CD8-positive, alpha-beta memory T cell (primary cell): ENCODE results near the gene CNTLN. TPM values are rescaled to one million over a fixed set of nuclear protein-coding genes. Genes with fewer than 3 reads are reported as not detected.
A peak's percentile ranks its signal among the peaks of the same experiment; 100 is the strongest.
"Not testable (repeated sequence)": the region's sequence is repeated elsewhere in the genome, so short reads cannot be mapped to it uniquely, and the experiment has no call there.

Source experiments
- CTCF ChIA-PET: fragments of 350-600 bp; sonication (Branson Sonifier 250); formaldehyde crosslinking; loops from one replicate; lab custom pipeline; 2021; ENCODE audit warnings: antibody characterized with exemption; lab: Charles Lee
- POLR2A ChIA-PET: fragments of 350-600 bp; sonication (Branson Sonifier 250); formaldehyde crosslinking; loops from one replicate; lab custom pipeline; 2021; ENCODE audit warnings: antibody characterized with exemption; lab: Charles Lee
- DNase-seq, 5 donors: peaks; one replicate each; pipeline versions ENCODE4 v3.0.0 to v3.0.0-alpha.2; 2020 to 2022; ENCODE audit warnings: mixed read lengths in 1 of 5
- H3K27ac ChIP-seq: one replicate; pipeline ENCODE4 v1.7.0; 2013; ENCODE audit warnings: low read depth, mild to moderate bottlenecking, low read length, moderate library complexity
- H3K27me3 ChIP-seq: 2 replicates; pipeline ENCODE4 v1.7.0; 2013; ENCODE audit warnings: low read length, mild to moderate bottlenecking; ENCODE audit not compliant: insufficient read depth, poor library complexity, severe bottlenecking
- H3K36me3 ChIP-seq: 2 replicates; pipeline ENCODE4 v1.7.0; 2013; ENCODE audit warnings: mild to moderate bottlenecking, low read length, moderate library complexity; ENCODE audit not compliant: insufficient read depth
- H3K4me1 ChIP-seq: 2 replicates; pipeline ENCODE4 v1.7.0; 2013; ENCODE audit warnings: mild to moderate bottlenecking, low read length, moderate library complexity; ENCODE audit not compliant: insufficient read depth
- H3K4me3 ChIP-seq: 2 replicates; pipeline ENCODE4 v1.7.0; 2013; ENCODE audit warnings: mild to moderate bottlenecking, low read length
- H3K9me3 ChIP-seq: 2 replicates; pipeline ENCODE4 v1.7.0; 2013; ENCODE audit warnings: mild to moderate bottlenecking, low read length
- H3K27ac Mint-ChIP-seq, 8 donors: one replicate each; pipeline ENCODE4 v1.8.0; 2020 to 2021; ENCODE audit warnings: mixed read lengths in 8 of 8, mild to moderate bottlenecking in 6 of 8, inconsistent platforms in 3 of 8, moderate library complexity in 3 of 8
- H3K27me3 Mint-ChIP-seq, 2 donors: one replicate each; pipeline ENCODE4 v1.8.0; 2020 to 2021; ENCODE audit warnings: mixed read lengths in 2 of 2, mild to moderate bottlenecking in 1 of 2, moderate library complexity in 1 of 2
- H3K36me3 Mint-ChIP-seq, 3 donors: one replicate each; pipeline ENCODE4 v1.8.0; 2020 to 2021; ENCODE audit warnings: mixed read lengths in 3 of 3, inconsistent platforms in 1 of 3, mild to moderate bottlenecking in 1 of 3
- H3K4me1 Mint-ChIP-seq, 3 donors: one replicate each; pipeline ENCODE4 v1.8.0; 2020 to 2021; ENCODE audit warnings: mixed read lengths in 3 of 3, inconsistent platforms in 1 of 3, mild to moderate bottlenecking in 1 of 3
- H3K4me3 Mint-ChIP-seq, 7 donors: one replicate each; pipeline ENCODE4 v1.8.0; 2020 to 2021; ENCODE audit warnings: mixed read lengths in 7 of 7, mild to moderate bottlenecking in 6 of 7, moderate library complexity in 4 of 7, inconsistent platforms in 2 of 7
- H3K9me3 Mint-ChIP-seq, 5 donors: one replicate each; pipeline ENCODE4 v1.8.0; 2020 to 2022; ENCODE audit warnings: mixed read lengths in 5 of 5, mild to moderate bottlenecking in 3 of 5, moderate library complexity in 2 of 5, inconsistent platforms in 1 of 5
- polyA plus RNA-seq: library from polyadenylated mRNA; unstranded; fragments of 300-500 nt; fragmentation: Illumina TruSeq; gene quantifications from one replicate; pipeline ENCODE4 v1.2.3, GENCODE V29; 2021
- total RNA-seq, 2 experiments: library from RNA; stranded (reverse); gene quantifications; one replicate each; pipeline ENCODE4 v1.2.3, GENCODE V29; 2021

CNTLN gene
- total and polyA plus RNA-seq, 3 experiments from 2014 or later = 0.20 to 0.24 TPM; not detected in 1

- H3K9me3 ChIP-seq, CTCF ChIA-PET, H3K4me1 Mint-ChIP-seq, H3K4me1 ChIP-seq, H3K27me3 Mint-ChIP-seq, H3K36me3 Mint-ChIP-seq, H3K27ac ChIP-seq, H3K27me3 ChIP-seq, H3K4me3 ChIP-seq, H3K4me3 Mint-ChIP-seq, POLR2A ChIA-PET, H3K36me3 ChIP-seq, H3K27ac Mint-ChIP-seq, DNase-seq: not testable (repeated sequence)
- H3K9me3 Mint-ChIP-seq = peaks cover 3 to 26% (median 6%) of the 10 kb centered on the region in 5 donors
These were observed 310.3 kb downstream of the CNTLN start for GRCh38 chr9:17445126-17445525.

- peaks cover 0 to 13% (median 3%) of the 10 kb centered on the region in 5 donors for H3K9me3 Mint-ChIP-seq
- DNase-seq = no peak
- H3K27ac ChIP-seq = no peak overlapping the region
- H3K9me3 ChIP-seq = no peaks in the 10 kb centered on the region
- POLR2A ChIA-PET = no interaction called here
- no peaks in the 10 kb centered on the region for H3K4me1 ChIP-seq
- no peaks in the 10 kb centered on the region for H3K27me3 Mint-ChIP-seq
- H3K36me3 Mint-ChIP-seq = no peaks in the 10 kb centered on the region
- no peak overlapping the region for H3K4me3 Mint-ChIP-seq
- no peaks in the 10 kb centered on the region for H3K27me3 ChIP-seq
- no peak overlapping the region for H3K4me3 ChIP-seq
- H3K27ac Mint-ChIP-seq = no peak overlapping the region
- H3K36me3 ChIP-seq = no peaks in the 10 kb centered on the region
- CTCF ChIA-PET = interaction anchor here (0.6 kb wide), 1 partner anchor 21 kb away, joined by 3 read pairs; no protein-coding TSS in a partner anchor
- no peaks in the 10 kb centered on the region for H3K4me1 Mint-ChIP-seq
These were observed 318.9 kb downstream of the CNTLN start for GRCh38 chr9:17453751-17454150.

GRCh38 chr9:17462869-17463464, 328.1 kb downstream of the CNTLN start:
- ChIA-PET CTCF (no interaction called here), POLR2A (no interaction called here)
- Histone ChIP-seq H3K27me3 (no peaks in the 10 kb centered on the region), H3K27ac (no peak overlapping the region), H3K4me1 (no peaks in the 10 kb centered on the region), H3K4me3 (no peak overlapping the region), H3K9me3 (no peaks in the 10 kb centered on the region), H3K36me3 (no peaks in the 10 kb centered on the region)
- H3K36me3 Mint-ChIP-seq = no peaks in the 10 kb centered on the region
- DNase-seq = peak in 1 of 5 donors; percentile 10
- peaks cover 0 to 2% (median 0%) of the 10 kb centered on the region in 5 donors for H3K9me3 Mint-ChIP-seq
- no peaks in the 10 kb centered on the region for H3K27me3 Mint-ChIP-seq
- no peaks in the 10 kb centered on the region for H3K4me1 Mint-ChIP-seq
- H3K27ac Mint-ChIP-seq = no peak overlapping the region
- H3K4me3 Mint-ChIP-seq = no peak overlapping the region

GRCh38 chr9:17470036-17470813, 335.4 kb downstream of the CNTLN start:
- Histone ChIP-seq H3K27ac (no peak overlapping the region), H3K9me3 (no peaks in the 10 kb centered on the region), H3K36me3 (no peaks in the 10 kb centered on the region), H3K4me1 (no peaks in the 10 kb centered on the region), H3K27me3 (no peaks in the 10 kb centered on the region), H3K4me3 (no peak overlapping the region)
- no peaks in the 10 kb centered on the region for H3K36me3 Mint-ChIP-seq
- no peak overlapping the region for H3K27ac Mint-ChIP-seq
- H3K27me3 Mint-ChIP-seq = no peaks in the 10 kb centered on the region
- H3K4me3 Mint-ChIP-seq = no peak overlapping the region
- ChIA-PET CTCF (no interaction called here), POLR2A (no interaction called here)
- DNase-seq = no peak
- H3K9me3 Mint-ChIP-seq = peaks cover 0 to 3% (median 0%) of the 10 kb centered on the region in 5 donors
- no peaks in the 10 kb centered on the region for H3K4me1 Mint-ChIP-seq

- CTCF ChIA-PET = no interaction called here
- H3K4me1 ChIP-seq = no peaks in the 10 kb centered on the region
- no peak overlapping the region for H3K4me3 Mint-ChIP-seq
These were observed 337.3 kb downstream of the CNTLN start for GRCh38 chr9:17472126-17472525.

GRCh38 chr9:17476401-17476800, 341.6 kb downstream of the CNTLN start:
- Histone ChIP-seq H3K36me3 (no peaks in the 10 kb centered on the region), H3K4me1 (no peaks in the 10 kb centered on the region), H3K27me3 (no peaks in the 10 kb centered on the region), H3K9me3 (no peaks in the 10 kb centered on the region), H3K4me3 (no peak overlapping the region), H3K27ac (no peak overlapping the region)
- CTCF ChIA-PET = no interaction called here
- Mint-ChIP-seq H3K27me3 (no peaks in the 10 kb centered on the region), H3K4me3 (no peak overlapping the region), H3K36me3 (no peaks in the 10 kb centered on the region), H3K9me3 (peaks cover 0 to 3% (median 2%) of the 10 kb centered on the region in 5 donors), H3K4me1 (no peaks in the 10 kb centered on the region), H3K27ac (no peak overlapping the region)
- POLR2A ChIA-PET = no interaction called here
- DNase-seq = no peak

More at GRCh38 chr9:17472126-17472525, 337.3 kb downstream of the CNTLN start:
- Mint-ChIP-seq H3K27me3 (no peaks in the 10 kb centered on the region), H3K9me3 (peaks cover 0 to 4% (median 0%) of the 10 kb centered on the region in 5 donors), H3K27ac (no peak overlapping the region), H3K4me1 (no peaks in the 10 kb centered on the region), H3K36me3 (no peaks in the 10 kb centered on the region)
- no peaks in the 10 kb centered on the region for H3K27me3 ChIP-seq
- H3K27ac ChIP-seq = no peak overlapping the region
- no peak overlapping the region for H3K4me3 ChIP-seq
- no peak for DNase-seq
- H3K36me3 ChIP-seq = no peaks in the 10 kb centered on the region
- POLR2A ChIA-PET = no interaction called here
- H3K9me3 ChIP-seq = no peaks in the 10 kb centered on the region

- Histone ChIP-seq H3K9me3 (no peaks in the 10 kb centered on the region), H3K4me3 (no peak overlapping the region), H3K27me3 (no peaks in the 10 kb centered on the region), H3K36me3 (no peaks in the 10 kb centered on the region), H3K27ac (no peak overlapping the region), H3K4me1 (no peaks in the 10 kb centered on the region)
- Mint-ChIP-seq H3K4me3 (no peak overlapping the region), H3K4me1 (no peaks in the 10 kb centered on the region), H3K9me3 (peaks cover 0 to 2% (median 1%) of the 10 kb centered on the region in 5 donors), H3K36me3 (no peaks in the 10 kb centered on the region), H3K27ac (no peak overlapping the region), H3K27me3 (no peaks in the 10 kb centered on the region)
- no peak for DNase-seq
- CTCF ChIA-PET = no interaction called here
- POLR2A ChIA-PET = no interaction called here
These were observed 343.0 kb downstream of the CNTLN start for GRCh38 chr9:17477816-17478215.

GRCh38 chr9:17480966-17481365, 346.1 kb downstream of the CNTLN start:
- no peak overlapping the region for H3K27ac ChIP-seq
- no peaks in the 10 kb centered on the region for H3K4me1 Mint-ChIP-seq
- H3K4me3 Mint-ChIP-seq = no peak overlapping the region
- H3K9me3 Mint-ChIP-seq = peaks cover 0 to 2% (median 1%) of the 10 kb centered on the region in 5 donors
- H3K4me1 ChIP-seq = no peaks in the 10 kb centered on the region
- H3K27me3 ChIP-seq = no peaks in the 10 kb centered on the region
- ChIA-PET POLR2A (no interaction called here), CTCF (no interaction called here)
- no peaks in the 10 kb centered on the region for H3K36me3 Mint-ChIP-seq
- no peak overlapping the region for H3K4me3 ChIP-seq
- no peaks in the 10 kb centered on the region for H3K36me3 ChIP-seq
- DNase-seq = no peak
- no peak overlapping the region for H3K27ac Mint-ChIP-seq
- no peaks in the 10 kb centered on the region for H3K27me3 Mint-ChIP-seq
- no peaks in the 10 kb centered on the region for H3K9me3 ChIP-seq
